Measurements from ENCODE around the gene CCDC200.

The CCDC200 gene

GRCh38 chr17:43216369-43216761, 12.1 kb downstream of the CCDC200 start:
- no peak overlapping the region for H3K4me3 ChIP-seq (replicated peaks in 1 of 2; ENCODE audit: low read depth in 2 of 2, low read length in 2 of 2)
- no peak for DNase-seq (ENCODE audit: low read depth in 2 of 2)
- TF ChIP-seq, protein P1, sequence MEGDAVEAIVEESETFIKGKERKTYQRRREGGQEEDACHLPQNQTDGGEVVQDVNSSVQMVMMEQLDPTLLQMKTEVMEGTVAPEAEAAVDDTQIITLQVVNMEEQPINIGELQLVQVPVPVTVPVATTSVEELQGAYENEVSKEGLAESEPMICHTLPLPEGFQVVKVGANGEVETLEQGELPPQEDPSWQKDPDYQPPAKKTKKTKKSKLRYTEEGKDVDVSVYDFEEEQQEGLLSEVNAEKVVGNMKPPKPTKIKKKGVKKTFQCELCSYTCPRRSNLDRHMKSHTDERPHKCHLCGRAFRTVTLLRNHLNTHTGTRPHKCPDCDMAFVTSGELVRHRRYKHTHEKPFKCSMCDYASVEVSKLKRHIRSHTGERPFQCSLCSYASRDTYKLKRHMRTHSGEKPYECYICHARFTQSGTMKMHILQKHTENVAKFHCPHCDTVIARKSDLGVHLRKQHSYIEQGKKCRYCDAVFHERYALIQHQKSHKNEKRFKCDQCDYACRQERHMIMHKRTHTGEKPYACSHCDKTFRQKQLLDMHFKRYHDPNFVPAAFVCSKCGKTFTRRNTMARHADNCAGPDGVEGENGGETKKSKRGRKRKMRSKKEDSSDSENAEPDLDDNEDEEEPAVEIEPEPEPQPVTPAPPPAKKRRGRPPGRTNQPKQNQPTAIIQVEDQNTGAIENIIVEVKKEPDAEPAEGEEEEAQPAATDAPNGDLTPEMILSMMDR (IDR thresholded peaks at IDR 0.05; ENCODE audit: low read depth, low read length): no peak

GRCh38 chr17:43215341-43215740, 13.1 kb downstream of the CCDC200 start:
- no peak for DNase-seq (ENCODE audit: low read depth in 2 of 2)
- TF ChIP-seq, protein P1 (IDR thresholded peaks at IDR 0.05; ENCODE audit: low read depth, low read length): no peak
- no peak overlapping the region for H3K4me3 ChIP-seq (replicated peaks in 1 of 2; ENCODE audit: low read depth in 2 of 2, low read length in 2 of 2)

GRCh38 chr17:43213545-43213944, 14.9 kb downstream of the CCDC200 start:
- TF ChIP-seq, protein P1 (IDR thresholded peaks at IDR 0.05; ENCODE audit: low read depth, low read length): no peak
- no peak for DNase-seq (ENCODE audit: low read depth in 2 of 2)
- no peak overlapping the region for H3K4me3 ChIP-seq (replicated peaks in 1 of 2; ENCODE audit: low read depth in 2 of 2, low read length in 2 of 2)

DNA sequence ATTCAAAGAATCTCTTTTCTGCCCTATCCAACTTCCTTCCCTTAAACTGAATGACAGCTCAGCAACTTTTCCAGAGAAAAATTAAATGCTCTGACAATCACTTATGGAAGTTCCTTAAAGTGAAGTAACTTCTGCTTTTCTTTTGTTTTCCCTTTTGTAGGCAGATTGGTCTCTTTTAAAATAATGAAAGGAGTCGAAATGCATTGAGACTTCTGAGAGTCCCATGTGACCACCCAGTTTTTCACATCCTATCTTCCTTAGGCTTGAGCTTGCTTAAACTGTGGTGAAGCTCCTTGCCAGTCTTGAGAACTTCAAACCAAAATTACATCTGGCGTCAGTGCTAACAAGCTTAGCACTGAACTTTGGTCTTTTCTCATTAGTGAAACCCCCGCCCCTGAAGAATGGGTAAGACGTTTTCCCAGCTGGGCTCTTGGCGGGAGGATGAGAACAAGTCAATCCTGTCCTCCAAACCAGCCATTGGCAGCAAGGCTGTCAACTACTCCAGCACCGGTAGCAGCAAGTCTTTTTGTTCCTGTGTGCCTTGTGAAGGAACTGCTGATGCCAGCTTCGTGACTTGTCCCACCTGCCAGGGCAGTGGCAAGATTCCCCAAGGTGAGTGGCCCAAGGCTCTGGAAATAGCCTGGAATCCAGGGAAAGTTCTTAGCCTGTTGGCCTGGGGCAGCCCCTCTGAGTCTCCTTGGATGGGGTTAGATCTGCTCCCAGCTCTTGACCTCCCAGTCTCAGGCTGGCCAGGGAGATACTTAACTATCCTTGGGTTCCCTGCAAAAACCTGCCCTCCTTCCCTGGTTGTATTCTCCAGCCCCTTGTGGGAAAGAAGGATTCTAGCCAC, 15.6 kb downstream of the CCDC200 start:
- H3K4me3 ChIP-seq (replicated peaks in 1 of 2; ENCODE audit: low read depth in 2 of 2, low read length in 2 of 2): peak overlapping the region in 1 of 2 donors; percentile 68
- peak in 1 of 2 donors; percentile 21 for DNase-seq (ENCODE audit: low read depth in 2 of 2)
- TF ChIP-seq, protein P1 (IDR thresholded peaks at IDR 0.05; ENCODE audit: low read depth, low read length): no peak

DNA sequence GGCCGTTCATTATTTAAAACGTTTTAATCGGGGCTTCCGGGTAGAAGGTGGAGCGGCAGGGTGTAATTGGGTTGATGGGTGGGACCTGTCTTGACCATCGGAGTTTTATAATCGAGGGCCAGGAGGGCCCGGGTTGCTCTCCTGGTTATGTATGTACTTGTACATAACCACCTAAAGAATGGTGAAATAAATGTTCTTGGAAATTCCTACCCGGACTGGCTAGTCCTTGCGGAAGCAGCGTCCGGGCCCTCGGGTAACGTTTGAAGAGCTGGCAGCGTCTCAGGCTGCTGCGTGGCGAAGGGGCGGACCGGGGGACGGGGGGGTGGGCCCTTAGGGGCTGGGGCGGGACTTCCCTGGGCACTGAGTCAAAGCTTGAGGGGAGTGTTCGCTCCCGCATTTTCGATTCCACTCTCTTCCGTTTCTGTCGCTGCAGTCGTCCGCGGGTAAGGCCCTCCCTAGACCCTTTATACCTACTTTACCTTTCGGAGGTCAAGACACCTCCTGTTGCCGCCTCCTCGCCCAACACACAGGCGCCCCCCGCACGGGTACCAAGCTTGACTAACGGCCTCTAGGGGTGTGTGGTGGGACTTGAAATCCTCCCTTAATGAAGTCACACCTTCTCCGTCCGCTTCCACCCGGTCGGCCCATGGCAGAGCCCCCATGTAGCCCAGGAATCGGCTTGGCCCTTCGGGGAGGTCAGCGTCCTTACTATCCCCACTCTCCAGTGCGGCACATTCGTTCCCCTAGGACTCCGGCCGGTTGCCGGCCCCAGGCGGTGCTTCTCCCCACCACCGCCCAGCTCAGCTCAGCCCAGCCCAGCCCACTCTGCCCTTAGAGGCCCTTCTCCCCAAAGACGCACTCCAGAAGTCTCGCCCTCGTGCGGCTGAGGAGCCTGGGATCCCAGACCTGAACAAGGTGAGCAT, 16.7 kb downstream of the CCDC200 start, which contains the start of gene TMEM106A:
Gene TMEM106A (plus strand): TSS at position 396 of the 923 bp plus-strand sequence. CDS start 1,167 bp downstream, outside the sequence.
- DNase-seq (ENCODE audit: low read depth in 2 of 2): peak; percentile 88 to 92
- peak within 1 kb of the TSS; percentile 50 to 68 for H3K4me3 ChIP-seq (replicated peaks in 1 of 2; ENCODE audit: low read depth in 2 of 2, low read length in 2 of 2)
- TF ChIP-seq, protein P1 (IDR thresholded peaks at IDR 0.05; ENCODE audit: low read depth, low read length): peak; percentile 52

- TF ChIP-seq, protein P1 (IDR thresholded peaks at IDR 0.05; ENCODE audit: low read depth, low read length): no peak
- peak overlapping the region; percentile 13 to 68 for H3K4me3 ChIP-seq (replicated peaks in 1 of 2; ENCODE audit: low read depth in 2 of 2, low read length in 2 of 2)
- no peak for DNase-seq (ENCODE audit: low read depth in 2 of 2)
These were observed 17.3 kb downstream of the CCDC200 start for GRCh38 chr17:43211123-43211479.

Data from cardiac fibroblast (primary cell).